GM18502 (cell line): Measurements from ENCODE around the gene WDFY4.

Experiments
- ATAC-seq: cut with Tn5 transposase; IDR thresholded peaks from one replicate; pipeline ENCODE4 v1.9.1; 2021; ENCODE audit warnings: mild to moderate bottlenecking; ENCODE audit not compliant: unreplicated experiment, poor library complexity

Gene WDFY4

DNA sequence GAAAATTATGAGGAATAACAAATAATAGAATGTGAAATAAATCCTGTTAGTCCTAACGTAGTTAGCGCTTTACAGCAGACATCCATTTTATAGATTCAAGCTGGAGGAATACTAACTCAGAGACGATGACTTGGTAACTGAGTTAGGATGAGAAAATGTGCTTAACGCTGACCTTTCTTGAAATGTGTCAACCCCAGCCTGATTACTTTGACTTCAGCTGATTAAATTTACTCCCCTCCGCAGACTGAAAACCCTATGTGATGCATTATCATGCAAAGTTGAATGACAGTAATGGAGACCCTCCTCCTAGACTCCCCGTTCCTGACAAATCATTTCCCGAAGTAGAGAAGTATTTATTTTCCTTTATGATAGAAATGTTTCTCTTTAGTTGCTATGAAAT is 54.5 kb downstream of the WDFY4 start:
- no peak for ATAC-seq

DNA sequence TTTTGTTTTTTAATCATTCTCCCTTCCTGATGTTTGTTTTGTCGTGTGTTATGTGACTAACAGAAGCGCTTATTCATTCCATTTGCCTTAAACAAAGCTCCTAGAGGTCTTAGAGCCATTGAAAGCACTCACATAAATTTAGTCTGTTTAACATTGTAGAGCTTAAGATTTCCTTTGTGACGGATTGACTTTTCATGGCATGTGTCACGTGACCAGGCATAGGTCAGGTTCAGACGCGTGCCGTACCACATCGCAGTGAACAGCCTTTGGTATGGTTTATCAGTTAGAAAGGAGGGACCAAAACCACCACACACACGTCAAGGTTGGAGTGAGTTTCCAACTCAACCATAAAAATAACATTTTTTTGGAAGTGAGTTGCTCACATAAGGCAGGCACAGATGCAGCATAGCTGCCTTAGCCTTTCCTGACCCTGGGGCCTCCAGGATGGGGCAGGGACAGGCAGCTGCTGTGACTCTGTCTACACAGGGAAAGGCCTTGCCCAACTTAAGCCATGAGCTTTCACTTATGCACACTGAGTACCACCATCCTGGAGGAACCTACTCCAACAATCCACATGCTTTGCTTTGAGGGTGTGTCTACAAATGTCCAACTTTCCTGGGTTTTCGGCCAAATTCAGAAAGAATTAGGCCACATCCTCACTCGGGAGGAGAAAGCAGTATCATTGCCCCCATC is 55.5 kb downstream of the WDFY4 start:
- ATAC-seq: no peak

DNA sequence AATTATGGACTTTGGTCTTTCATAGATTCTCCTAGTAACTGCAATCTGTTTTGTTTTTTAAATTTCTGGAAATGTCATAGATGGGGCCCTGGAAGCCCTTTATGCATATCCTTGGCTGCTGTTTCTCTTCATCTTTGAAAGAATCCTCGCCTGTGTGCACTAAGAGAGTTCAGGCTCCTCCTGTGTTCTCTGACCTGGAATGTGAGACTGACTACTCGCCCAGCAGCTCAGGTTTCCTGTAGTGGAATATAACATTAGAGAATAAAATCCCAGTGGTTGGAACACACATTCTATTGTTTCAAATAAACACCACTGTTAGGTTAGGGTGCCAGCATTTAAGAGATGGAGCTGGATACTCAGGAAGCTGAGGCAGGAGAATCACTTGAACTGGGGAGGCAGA is 56.3 kb downstream of the WDFY4 start:
- no peak for ATAC-seq

DNA sequence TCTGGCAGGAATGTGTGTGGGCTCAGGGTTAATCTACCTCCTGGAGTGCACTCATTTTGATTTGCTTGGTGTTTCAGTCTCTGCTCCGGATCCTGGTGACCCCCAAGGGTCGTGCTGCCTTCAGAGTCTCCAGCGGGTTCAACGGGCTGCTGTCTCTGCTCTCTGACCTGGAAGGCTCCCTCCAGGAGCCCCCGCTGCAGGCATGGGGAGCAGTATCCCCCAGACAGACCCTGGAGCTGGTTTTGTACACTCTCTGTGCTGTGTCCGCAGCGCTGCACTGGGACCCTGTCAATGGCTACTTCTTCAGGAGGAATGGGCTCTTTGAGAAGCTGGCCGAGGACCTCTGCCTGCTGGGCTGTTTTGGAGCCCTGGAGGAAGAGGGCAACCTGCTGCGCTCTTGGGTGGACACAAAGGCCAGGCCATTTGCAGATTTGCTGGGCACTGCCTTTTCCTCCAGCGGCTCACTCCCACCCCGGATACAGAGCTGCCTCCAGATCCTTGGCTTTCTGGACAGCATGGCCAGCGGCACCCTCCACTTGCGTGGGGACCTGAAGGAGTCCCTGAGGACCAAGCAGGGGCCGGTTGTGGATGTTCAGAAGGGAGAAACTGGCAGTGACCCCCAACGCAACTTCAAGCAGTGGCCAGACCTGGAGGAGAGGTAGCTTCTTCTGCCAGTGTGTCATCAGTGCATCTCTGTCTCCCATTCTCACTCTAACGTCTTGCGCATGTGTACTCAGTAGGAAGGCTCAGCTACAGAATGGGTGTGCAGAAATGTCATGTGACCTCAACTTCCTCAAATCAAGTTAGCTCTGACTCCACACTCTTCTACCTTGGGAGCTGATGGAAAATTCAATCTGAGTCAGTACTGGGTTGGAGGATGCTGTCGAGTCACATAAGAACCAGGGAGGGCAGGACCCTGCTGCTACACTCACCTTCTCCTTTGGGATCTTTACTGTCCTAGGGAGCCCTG is 58.5 kb downstream of the WDFY4 start:
- no peak for ATAC-seq

DNA sequence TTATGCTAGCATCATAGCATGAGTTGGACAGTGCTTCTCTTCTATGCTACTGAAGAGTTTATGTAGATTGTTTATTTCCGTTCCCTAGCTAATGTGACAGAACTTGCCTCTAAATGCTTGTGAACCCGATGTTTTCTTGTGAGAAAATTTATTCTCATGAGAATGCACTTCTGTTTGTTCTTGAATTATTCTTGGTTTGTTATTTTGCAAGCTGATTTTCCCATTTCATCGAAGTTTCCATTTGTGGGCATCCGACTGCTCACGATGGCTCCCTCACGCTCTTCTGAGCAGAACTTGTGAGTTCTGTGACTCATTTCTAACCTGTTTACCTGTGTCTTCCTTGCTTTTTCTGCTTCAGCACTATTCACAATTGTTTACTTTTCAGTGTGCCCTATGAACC is 59.9 kb downstream of the WDFY4 start:
- ATAC-seq: peak; percentile 43

DNA sequence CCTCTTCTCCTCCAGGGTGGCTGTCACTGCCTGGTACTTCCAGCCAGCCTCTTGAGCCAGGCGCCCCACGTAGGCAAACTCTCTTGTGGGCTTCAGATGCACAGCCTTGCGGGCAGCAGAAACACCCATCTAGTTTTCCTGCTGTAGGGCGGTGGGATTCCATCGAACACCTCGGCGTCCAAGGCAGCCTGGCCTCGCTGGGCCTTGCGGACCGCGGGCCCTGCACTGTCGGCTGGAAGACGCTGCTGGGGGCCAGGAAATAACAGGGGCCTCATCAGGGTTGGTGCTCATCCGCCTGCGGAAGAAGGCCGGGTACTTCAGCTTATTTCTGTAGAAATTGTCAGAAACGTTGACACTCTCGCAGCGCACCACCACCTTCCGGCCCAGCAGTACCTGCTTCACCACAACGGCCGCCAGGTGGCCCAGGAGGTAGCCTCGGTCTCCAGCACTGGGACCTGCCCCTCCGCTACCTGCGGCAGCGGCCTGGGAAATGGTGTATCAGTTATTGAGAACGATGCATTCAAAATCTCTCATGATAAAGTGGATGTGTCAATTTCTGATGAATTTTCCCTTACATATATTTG is 61.1 kb downstream of the WDFY4 start:
- no peak for ATAC-seq

DNA sequence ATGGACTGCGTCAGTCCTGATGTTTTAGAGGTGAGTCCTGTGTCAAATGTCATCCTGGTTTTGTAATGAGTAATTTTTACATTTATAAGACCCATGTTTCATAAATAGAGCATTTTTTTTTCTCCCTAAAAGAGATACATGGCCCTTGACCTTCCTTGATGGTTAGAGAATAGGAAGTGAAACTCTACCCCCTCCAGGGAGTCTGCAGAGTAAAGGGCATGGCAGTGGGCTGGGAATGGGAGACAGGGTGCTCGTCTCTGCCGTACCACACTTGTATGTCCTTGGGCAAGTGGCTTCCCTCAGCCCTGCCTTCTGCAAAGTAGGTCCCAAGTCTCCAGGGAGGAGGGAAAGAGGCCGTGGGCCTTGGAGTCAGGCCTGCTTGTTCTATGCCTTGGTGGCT is 63.9 kb downstream of the WDFY4 start:
- ATAC-seq: no peak

DNA sequence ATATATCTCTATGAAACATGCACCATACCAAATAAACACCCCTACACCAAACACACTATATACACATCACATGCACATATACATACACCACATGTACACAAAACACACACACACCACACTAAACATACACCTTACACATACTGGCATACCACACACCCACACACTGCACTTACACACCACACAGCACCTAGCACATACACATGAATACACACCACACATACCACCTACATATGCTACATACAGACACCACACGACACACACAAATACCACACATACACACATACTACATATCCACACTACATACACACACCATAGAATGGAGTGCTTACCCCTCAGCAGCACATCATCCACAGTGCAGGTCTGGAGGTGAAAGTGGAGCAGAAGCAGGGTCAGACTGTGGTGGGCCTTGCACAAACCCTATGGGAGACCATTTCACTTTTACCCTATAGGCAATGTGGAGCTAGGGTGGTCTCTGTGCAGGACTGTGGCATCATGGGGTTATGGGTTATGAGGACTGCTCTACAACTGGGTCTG is 64.6 kb downstream of the WDFY4 start:
- no peak for ATAC-seq

DNA sequence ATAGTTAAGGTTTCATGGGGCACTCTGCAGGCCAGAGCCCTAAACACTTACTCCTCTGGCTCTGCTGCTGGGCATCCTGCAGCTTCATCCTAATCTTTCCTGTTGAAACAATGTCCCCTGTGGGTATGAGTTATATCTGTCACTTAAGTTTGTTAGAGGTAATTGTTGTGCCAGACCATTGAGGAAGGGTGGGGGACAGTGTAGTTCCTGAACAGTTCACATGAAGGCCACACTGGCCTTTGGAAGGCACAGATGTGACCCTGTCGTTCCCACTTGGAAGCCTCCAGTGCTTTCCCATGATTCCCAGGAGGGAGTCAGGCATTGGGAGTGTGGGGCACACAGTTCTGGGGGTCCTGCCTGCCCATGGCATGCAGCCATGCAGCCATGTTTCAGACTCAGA is 65.3 kb downstream of the WDFY4 start:
- no peak for ATAC-seq

DNA sequence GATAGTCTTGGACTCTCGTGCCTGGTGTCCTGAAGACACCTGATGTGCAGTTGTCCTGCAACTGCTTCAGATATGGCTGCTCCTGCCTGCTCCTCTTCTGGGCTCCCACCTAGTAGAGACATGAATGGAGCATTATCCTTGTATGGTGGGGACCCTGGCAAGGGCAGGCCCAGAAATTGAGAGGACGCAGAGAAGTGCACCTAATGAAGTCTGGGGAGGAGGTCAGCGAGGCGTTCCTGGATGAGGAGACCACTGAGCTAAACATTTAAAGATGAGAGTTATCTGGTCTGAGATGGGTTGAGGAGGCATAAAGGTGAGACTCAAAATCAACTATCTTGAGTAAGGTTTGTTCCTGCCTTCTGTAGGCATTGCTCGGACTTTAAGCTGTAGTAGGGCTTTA is 66.3 kb downstream of the WDFY4 start:
- no peak for ATAC-seq

DNA sequence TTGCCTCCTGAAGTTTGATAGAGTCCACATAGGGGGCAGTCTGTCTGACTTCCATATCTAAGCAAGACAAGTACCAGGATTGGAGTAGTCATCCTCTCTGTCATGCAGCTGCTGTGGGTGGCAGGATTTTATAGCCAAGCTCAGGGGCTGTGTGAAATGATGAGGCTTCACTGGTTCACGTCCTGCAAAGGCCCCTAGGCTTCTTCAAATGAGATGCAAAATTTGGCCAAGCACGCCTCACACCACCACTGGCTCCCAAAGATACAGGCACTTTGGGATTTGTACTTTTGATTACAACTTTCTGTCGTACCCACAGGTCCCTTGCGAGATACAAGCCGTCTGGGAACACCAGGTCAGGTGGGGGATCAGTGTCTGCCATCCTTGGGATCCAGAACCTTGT is 67.1 kb downstream of the WDFY4 start:
- no peak for ATAC-seq

DNA sequence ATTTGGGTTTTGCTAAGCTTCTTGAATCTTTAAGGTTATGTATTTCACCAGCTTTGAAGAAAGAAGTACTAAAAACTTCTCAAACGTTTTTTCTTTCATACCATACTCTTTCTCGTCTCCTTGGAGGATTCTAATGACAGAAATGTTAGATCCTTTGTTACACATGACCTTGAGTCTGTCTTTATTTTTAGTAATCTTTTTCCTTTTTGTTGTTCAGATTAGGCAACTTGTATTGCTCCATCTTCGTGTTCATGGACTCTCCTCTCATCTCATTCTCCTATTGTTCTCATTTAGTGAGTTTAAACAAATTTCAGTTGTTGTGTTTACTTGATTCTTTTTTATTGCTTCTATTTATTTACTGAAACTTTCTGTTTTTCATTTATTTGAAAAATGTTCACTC is 73.7 kb downstream of the WDFY4 start:
- ATAC-seq: no peak

DNA sequence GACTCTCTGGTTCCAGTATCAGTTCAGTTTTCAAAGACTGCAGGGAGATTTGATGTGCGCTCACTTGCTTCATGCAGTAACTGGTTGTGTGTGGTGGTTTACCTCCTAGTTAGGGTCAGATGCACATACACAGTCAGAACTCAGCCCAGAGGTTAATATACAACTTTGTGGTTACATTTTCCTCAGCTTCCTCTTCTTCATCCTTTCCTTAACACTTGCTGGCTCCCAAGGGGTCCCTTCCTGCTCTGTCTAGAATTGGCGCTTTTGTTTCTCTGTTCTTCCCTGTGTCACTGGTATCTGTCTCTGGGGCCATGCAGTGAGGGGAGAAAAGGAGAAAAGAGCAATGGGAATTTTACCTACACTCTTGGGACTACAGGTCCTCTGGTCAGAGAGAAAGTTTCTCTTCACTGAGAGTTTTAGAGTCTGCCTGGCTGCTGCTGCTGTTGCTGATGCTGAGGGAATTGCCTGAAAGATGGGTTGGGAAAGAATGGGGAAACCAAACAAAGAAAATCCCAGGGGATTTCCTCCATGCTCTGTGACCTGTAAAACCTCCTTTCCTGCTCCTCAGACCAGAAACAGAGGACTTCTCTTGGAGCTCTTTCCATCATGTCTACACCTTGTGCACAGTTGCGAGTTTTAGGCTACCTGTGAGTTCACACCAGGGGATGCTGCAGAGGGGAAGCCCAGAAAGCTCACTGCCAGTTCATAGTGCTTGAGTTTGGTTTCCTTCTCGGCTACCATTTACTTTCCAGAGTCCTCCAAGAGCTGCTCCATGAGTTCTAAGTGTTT is 74.6 kb downstream of the WDFY4 start:
- ATAC-seq: peak; percentile 83

DNA sequence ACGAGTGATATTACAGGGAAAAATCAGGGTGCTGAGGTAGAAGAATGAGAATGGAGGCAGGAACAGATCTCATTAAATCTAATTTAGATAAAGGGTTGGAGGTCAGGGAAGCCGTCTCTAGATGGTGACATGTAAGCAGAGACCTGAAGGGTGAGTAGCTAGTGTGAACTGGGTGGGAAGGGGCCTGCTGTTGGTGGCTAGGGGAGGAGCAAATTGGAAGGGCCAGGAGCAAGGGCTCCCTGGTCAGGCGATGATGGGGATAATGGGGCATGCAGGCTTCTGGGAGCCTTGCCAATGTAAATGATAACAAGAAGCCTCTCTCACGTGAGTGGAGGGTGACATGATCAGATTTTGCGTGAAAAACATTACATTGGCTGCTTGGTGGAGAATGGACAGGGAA is 76.3 kb downstream of the WDFY4 start:
- no peak for ATAC-seq

DNA sequence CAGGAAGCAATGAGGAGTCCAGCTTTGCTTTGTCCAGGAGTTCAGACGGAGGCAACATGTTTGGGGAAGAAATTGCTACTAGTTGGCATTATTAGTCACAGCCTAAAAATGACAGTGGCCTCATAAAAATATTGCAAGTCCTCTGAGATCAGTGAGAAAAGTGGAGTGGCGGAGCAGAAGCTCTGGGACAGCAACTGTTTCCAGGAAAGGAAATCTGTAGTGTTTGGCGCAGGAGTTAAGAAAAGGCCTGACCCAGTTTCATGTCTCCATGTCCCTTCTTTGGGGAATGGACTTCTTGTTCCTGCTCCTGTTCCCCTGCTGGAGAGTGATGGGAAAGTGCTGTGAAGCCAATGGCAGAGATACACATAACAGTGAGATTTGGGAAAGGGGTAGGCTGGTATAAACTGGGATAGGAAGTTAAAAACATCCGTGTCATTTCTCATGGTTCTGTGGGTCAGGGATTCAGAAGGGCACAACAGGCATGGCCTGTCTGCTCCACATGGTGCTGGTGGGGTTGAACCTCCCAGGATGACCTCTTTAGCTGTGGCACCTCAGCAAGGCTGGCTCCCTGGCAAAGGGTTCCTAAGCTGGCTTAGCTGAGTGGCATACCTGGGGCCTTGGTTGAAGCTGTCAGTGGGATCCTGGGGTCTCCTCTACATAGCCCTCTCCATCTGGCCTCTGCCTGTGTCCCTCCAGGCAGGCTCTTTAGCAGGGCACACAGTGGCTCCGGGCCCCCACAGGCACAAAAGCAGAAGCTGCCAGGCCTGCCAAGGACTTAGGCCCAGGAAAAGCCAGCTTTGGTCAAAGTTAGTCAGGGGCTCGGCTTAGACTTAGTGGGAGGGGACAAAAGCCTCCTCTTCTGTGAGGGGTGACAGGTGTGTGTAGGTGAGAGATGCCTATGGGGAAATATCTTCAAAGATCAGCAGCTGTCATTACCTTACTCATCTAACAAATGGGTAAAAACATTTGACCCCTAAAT is 77.7 kb downstream of the WDFY4 start:
- ATAC-seq: no peak

DNA sequence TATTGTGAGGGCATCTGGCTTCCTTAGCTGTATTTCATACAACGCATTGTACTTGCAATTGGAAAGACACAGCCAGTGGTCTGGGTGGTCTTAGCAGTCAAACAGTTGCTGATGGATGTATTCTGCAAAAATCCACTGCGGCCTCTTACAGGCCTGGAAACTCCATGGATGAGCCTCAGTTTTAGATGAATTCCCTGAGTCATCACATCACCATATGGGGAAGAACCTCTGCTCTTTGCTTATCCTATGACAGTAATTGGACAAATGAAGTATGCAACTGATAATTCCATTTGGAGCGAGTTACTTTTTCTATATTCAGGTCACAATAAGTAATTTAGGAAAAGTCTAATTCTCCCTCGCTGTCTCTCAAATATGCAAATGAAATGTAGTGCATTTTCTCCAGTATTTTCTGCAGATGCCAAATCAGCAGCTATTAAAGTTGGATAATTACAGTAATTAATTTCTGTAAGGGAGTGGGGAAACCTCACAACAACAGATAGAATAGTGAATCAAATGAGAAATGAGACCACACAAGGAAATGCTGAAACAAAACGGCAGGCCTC is 78.8 kb downstream of the WDFY4 start:
- ATAC-seq: no peak

DNA sequence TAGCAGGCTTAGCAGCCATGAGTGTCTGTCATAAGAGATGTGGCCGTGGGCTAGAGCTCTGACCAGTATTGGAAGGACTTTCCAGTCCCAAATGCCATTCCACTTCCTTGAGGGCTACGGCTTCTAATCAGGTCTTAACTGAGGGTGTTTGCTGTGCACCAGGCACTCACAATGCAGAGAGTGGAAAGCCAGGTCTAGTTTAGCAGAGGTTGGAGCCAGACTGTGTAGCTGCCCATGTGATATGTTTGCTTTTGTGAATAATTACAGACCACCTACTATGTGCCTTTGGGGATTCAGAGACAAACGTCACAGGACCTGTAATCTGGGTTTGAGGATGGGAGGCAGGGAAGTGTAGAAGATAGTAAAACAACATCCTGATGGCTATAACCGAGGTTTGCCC is 79.8 kb downstream of the WDFY4 start:
- no peak for ATAC-seq

DNA sequence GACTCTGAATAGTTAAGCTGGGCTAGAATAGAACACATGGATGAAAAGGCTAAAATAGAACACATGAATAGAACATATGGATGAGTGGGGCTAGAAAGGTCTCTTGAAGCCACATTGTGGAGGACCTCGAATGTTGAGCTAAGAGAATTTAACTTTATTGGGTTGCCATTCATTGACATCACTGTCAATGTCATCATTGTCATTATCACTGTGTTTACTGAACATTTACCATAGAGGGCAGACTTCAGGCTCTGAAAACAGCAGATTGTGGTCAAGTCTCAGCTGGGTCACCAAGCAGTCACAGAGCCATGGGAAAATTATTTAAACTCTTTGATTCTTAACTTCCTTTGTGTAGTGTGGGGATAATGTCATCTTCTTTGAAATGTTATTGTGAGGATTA is 80.4 kb downstream of the WDFY4 start:
- no peak for ATAC-seq

DNA sequence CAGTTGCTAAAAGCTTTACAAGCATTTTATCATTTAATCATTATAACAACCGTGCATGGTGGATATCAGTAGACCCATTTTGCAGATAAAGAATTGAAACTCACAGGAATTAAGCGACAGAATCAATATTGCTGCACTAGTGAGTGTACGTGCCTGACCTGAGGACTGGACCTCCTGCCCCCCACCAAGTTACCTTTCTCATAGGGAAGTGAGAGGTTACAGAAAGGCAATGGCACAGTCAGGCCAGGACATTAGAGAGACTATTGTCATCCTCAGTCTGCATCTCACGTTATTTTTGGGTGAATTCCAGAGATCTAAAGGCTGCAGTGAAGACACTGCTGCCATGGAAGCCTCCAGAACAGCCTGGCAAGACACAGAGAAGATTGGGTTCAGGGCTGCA is 80.9 kb downstream of the WDFY4 start:
- ATAC-seq: no peak
